A673 (cell line): ENCODE results near the gene TMEM30B. TPM values are rescaled to one million over a fixed set of nuclear protein-coding genes. Genes with fewer than 3 reads are reported as not detected.

Experiments used
- BruUV-seq: library from RNA; stranded (reverse); fragments of 400-500 nt; replicated peaks from 2 replicates; lab custom pipeline; 2021; lab: Mats Ljungman, UMichigan
- CTCF ChIA-PET: fragments of 300-600 bp; sonication (Branson Sonifier 250); formaldehyde crosslinking; loops from one replicate; lab custom pipeline; 2022; ENCODE audit warnings: antibody characterized with exemption; lab: Charles Lee
- POLR2A ChIA-PET: fragments of 300-600 bp; sonication (Branson Sonifier 250); formaldehyde crosslinking; loops from one replicate; lab custom pipeline; 2022; ENCODE audit warnings: antibody characterized with exemption; ENCODE audit not compliant: low non-redundant PET; lab: Charles Lee
- DNase-seq: peaks from one replicate; pipeline ENCODE4 v3.0.0-alpha.2; 2015; ENCODE audit warnings: low spot score
- H3K27ac ChIP-seq: fragments of 200-600 bp; sonication (generic); 2 replicates; pipeline ENCODE4 v1.5.1; 2016; ENCODE audit warnings: mixed run types, low read depth, mild to moderate bottlenecking, mixed read lengths, antibody characterized with exemption, low read length; ENCODE audit not compliant: poor library complexity, severe bottlenecking
- H3K27me3 ChIP-seq: fragments of 200-600 bp; sonication (generic); replicated peaks from 2 replicates; pipeline ENCODE4 v1.6.1; 2017; ENCODE audit warnings: mixed run types, low read depth, mild to moderate bottlenecking, mixed read lengths, antibody characterized with exemption, low read length; ENCODE audit not compliant: insufficient read depth, poor library complexity
- H3K36me3 ChIP-seq: fragments of 200-600 bp; sonication (generic); 2 replicates; pipeline ENCODE4 v1.6.1; 2016; ENCODE audit warnings: mixed run types, mild to moderate bottlenecking, mixed read lengths, antibody characterized with exemption, low read length; ENCODE audit not compliant: insufficient read depth, poor library complexity, severe bottlenecking
- H3K4me1 ChIP-seq: fragments of 200-600 bp; sonication (generic); 2 replicates; pipeline ENCODE4 v1.6.1; 2017; ENCODE audit warnings: mixed run types, mild to moderate bottlenecking, mixed read lengths, antibody characterized with exemption, low read length; ENCODE audit not compliant: insufficient read depth, poor library complexity, severe bottlenecking
- H3K4me3 ChIP-seq: fragments of 200-600 bp; sonication (generic); 2 replicates; pipeline ENCODE4 v1.5.1; 2016; ENCODE audit warnings: low read depth, mixed run types, mild to moderate bottlenecking, mixed read lengths, low read length; ENCODE audit not compliant: poor library complexity, severe bottlenecking
- H3K9me3 ChIP-seq: fragments of 200-600 bp; sonication (generic); 2 replicates; pipeline ENCODE4 v1.6.1; 2016; ENCODE audit warnings: mixed run types, low read depth, mild to moderate bottlenecking, mixed read lengths, antibody characterized with exemption, low read length; ENCODE audit not compliant: poor library complexity, severe bottlenecking
- EZH2 ChIP-seq: fragments of 200-600 bp; sonication (generic); IDR thresholded peaks from 2 replicates; pipeline ENCODE4 v1.6.1; 2017; ENCODE audit warnings: borderline replicate concordance, low read depth, mild to moderate bottlenecking, mixed read lengths, antibody characterized with exemption, low read length; ENCODE audit not compliant: poor library complexity, severe bottlenecking
- intact Hi-C: fragments of 100-400 bp; cut with micrococcal nuclease; formaldehyde crosslinking; loops from one replicate; pipeline ENCODE4 v1.10.0; 2022; ENCODE audit not compliant: unreplicated experiment
- total RNA-seq: library from RNA; stranded (reverse); gene quantifications from 2 replicates; pipeline ENCODE4 v1.2.3, GENCODE V29; 2021
- TF ChIP-seq, protein P1 (sequence below): fragments of 300-800, 200-600 bp; sonication (generic); conservative IDR thresholded peaks from 2 replicates; pipeline ENCODE4 v1.5.1; 2017; ENCODE audit warnings: low read depth, mild to moderate bottlenecking, antibody characterized with exemption, low read length, moderate library complexity, mixed read lengths

The TMEM30B gene
- total RNA-seq, 1 experiment from 2014 or later, result 0.15 TPM

- peaks cover 8% of the 10 kb centered on the region for H3K4me1 ChIP-seq
- no peaks in the 10 kb centered on the region for H3K36me3 ChIP-seq
- no peaks in the 10 kb centered on the region for H3K9me3 ChIP-seq
- POLR2A ChIA-PET, result no interaction called here
- CTCF ChIA-PET, result no interaction called here
- H3K4me3 ChIP-seq, result no peak overlapping the region
- intact Hi-C loops, result no loop called here
- no TSS peak for BruUV-seq
- no peak for DNase-seq
- no peak overlapping the region for H3K27ac ChIP-seq
- TF ChIP-seq, protein P1, sequence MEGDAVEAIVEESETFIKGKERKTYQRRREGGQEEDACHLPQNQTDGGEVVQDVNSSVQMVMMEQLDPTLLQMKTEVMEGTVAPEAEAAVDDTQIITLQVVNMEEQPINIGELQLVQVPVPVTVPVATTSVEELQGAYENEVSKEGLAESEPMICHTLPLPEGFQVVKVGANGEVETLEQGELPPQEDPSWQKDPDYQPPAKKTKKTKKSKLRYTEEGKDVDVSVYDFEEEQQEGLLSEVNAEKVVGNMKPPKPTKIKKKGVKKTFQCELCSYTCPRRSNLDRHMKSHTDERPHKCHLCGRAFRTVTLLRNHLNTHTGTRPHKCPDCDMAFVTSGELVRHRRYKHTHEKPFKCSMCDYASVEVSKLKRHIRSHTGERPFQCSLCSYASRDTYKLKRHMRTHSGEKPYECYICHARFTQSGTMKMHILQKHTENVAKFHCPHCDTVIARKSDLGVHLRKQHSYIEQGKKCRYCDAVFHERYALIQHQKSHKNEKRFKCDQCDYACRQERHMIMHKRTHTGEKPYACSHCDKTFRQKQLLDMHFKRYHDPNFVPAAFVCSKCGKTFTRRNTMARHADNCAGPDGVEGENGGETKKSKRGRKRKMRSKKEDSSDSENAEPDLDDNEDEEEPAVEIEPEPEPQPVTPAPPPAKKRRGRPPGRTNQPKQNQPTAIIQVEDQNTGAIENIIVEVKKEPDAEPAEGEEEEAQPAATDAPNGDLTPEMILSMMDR, result no peak
- TF ChIP-seq EZH2, result no peak
- no peaks in the 10 kb centered on the region for H3K27me3 ChIP-seq
These were observed 33.2 kb downstream of the TMEM30B start for GRCh38 chr14:61247935-61248334.

GRCh38 chr14:61246721-61247120 is 34.4 kb downstream of the TMEM30B start:
- H3K4me3 ChIP-seq, result no peak overlapping the region
- no peak for TF ChIP-seq EZH2
- TF ChIP-seq, protein P1, result no peak
- intact Hi-C loops, result no loop called here
- no peaks in the 10 kb centered on the region for H3K4me1 ChIP-seq
- H3K9me3 ChIP-seq, result no peaks in the 10 kb centered on the region
- CTCF ChIA-PET, result no interaction called here
- H3K27ac ChIP-seq, result no peak overlapping the region
- POLR2A ChIA-PET, result no interaction called here
- no peaks in the 10 kb centered on the region for H3K36me3 ChIP-seq
- H3K27me3 ChIP-seq, result no peaks in the 10 kb centered on the region
- BruUV-seq, result no TSS peak
- DNase-seq, result no peak

DNA sequence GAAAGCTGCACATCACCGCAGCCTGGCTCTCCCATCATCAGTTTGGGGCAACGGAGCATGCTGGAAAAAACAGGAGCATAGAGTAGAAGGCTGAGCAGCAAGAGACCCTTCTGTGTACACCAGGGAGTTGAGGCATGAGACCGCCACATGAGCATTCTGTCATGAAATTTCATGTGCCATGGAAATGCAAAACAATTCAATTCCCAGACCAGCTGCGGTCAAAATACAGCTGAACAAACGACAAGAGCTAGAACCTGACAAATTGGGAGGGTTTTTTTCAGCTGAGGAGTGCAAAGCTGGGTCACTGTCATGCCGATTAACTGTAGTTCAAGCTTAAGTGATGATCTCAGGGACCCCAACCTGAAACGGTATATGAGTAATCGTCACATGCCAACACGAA is 37.1 kb downstream of the TMEM30B start:
- no peak overlapping the region for H3K4me3 ChIP-seq
- intact Hi-C loops, result no loop called here
- H3K9me3 ChIP-seq, result no peaks in the 10 kb centered on the region
- H3K27me3 ChIP-seq, result no peaks in the 10 kb centered on the region
- ChIA-PET POLR2A (no interaction called here), CTCF (no interaction called here)
- H3K4me1 ChIP-seq, result no peaks in the 10 kb centered on the region
- no TSS peak for BruUV-seq
- H3K36me3 ChIP-seq, result no peaks in the 10 kb centered on the region
- no peak for TF ChIP-seq EZH2
- TF ChIP-seq, protein P1, result no peak
- no peak overlapping the region for H3K27ac ChIP-seq
- no peak for DNase-seq
